GM19397 (cell line): Measurements from ENCODE around the gene ECHDC3.
"Not testable (repeated sequence)": the region's sequence is repeated elsewhere in the genome, so short reads cannot be mapped to it uniquely, and the experiment has no call there.

ENCODE experiments used
- ATAC-seq: cut with Tn5 transposase; IDR thresholded peaks from one replicate; pipeline ENCODE4 v1.9.1; 2021; ENCODE audit warnings: mild to moderate bottlenecking, moderate library complexity; ENCODE audit not compliant: unreplicated experiment

Gene ECHDC3

GRCh38 chr10:11715815-11716494 lies 26.2 kb upstream of the ECHDC3 start:
- no peak for ATAC-seq

- no peak for ATAC-seq
Measured at GRCh38 chr10:11716686-11717085, 25.5 kb upstream of the ECHDC3 start.

GRCh38 chr10:11719496-11720259 lies 22.5 kb upstream of the ECHDC3 start:
- no peak for ATAC-seq

- no peak for ATAC-seq
Measured at GRCh38 chr10:11720260-11720741, 21.9 kb upstream of the ECHDC3 start.

- no peak for ATAC-seq
Measured at GRCh38 chr10:11721806-11722205, 20.4 kb upstream of the ECHDC3 start.

- no peak for ATAC-seq
Measured at GRCh38 chr10:11723359-11723758, 18.8 kb upstream of the ECHDC3 start.

GRCh38 chr10:11724938-11725776 lies 17.0 kb upstream of the ECHDC3 start:
- ATAC-seq, result no peak

GRCh38 chr10:11725912-11726311 lies 16.3 kb upstream of the ECHDC3 start:
- ATAC-seq, result no peak

- ATAC-seq, result no peak
Measured at GRCh38 chr10:11727563-11727962, 14.6 kb upstream of the ECHDC3 start.

- no peak for ATAC-seq
Measured at GRCh38 chr10:11728353-11728752, 13.8 kb upstream of the ECHDC3 start.

GRCh38 chr10:11729790-11730315 lies 12.3 kb upstream of the ECHDC3 start:
- no peak for ATAC-seq

GRCh38 chr10:11730779-11731178 lies 11.4 kb upstream of the ECHDC3 start:
- no peak for ATAC-seq

- not testable (repeated sequence) for ATAC-seq
Measured at GRCh38 chr10:11736767-11737166, 5.4 kb upstream of the ECHDC3 start.

GRCh38 chr10:11737258-11738032 lies 4.7 kb upstream of the ECHDC3 start:
- not testable (repeated sequence) for ATAC-seq

- no peak for ATAC-seq
Measured at GRCh38 chr10:11740907-11741306, 1.3 kb upstream of the ECHDC3 start.

GRCh38 chr10:11741608-11742007 lies 574 bp upstream of the ECHDC3 start:
- no peak for ATAC-seq

GRCh38 chr10:11742779-11743298 lies 657 bp downstream of the ECHDC3 start:
- ATAC-seq, result no peak

- no peak for ATAC-seq
Measured at GRCh38 chr10:11743461-11744338, 1.5 kb downstream of the ECHDC3 start.

- ATAC-seq, result no peak
Measured at GRCh38 chr10:11745045-11745444, 2.9 kb downstream of the ECHDC3 start.
